ENCODE measurements around the gene ZPBP2. TPM values are rescaled to one million over a fixed set of nuclear protein-coding genes. Genes with fewer than 3 reads are reported as not detected.

The ZPBP2 gene
- total and polyA plus RNA-seq, 2 of the 13 experiments (the other 11 are each of a cell fraction or from before 2014, with no cell fraction given), result not detected

DNA sequence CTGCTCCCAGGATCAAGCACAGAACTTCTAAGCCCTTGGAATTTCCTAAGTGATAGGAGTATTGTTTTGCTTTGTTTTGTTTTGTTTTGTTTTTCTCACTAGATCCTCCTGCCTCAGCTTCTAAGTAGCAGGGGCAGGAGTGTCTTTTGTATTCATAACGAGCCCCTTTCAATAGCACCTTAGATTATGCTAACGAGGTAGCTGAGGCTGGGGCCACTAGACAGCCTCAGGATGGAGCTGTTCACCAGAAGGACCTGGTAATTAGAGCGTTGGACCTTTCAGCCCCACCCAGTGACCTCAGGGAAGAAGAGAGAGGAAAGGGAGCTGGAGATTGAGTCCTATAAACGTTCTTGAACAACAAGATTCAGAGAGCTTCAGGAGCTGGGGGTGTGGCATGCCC is 47.5 kb upstream of the ZPBP2 start:
- no peaks in the 10 kb centered on the region for H4K20me1 ChIP-seq (ENCODE audit: insufficient read depth, low read length)
- ChIA-PET CTCF (ENCODE audit: low intra/inter-chr PET ratio, low total read pairs) (no interaction called here), POLR2A (no interaction called here)
- no peaks in the 10 kb centered on the region for H3K27me3 ChIP-seq (ENCODE audit: control insufficient read depth in 1 of 2, insufficient read depth in 2 of 2, low read length in 2 of 2)
- TF ChIP-seq GATA4 (IDR thresholded peaks at IDR 0.05; ENCODE audit: borderline replicate concordance, low read depth) (no peak), STAG1 (CRISPR knock-in tag; IDR thresholded peaks at IDR 0.05) (0 out of 2 replicates have a peak, but pooled peaks have one; percentile 11), BRD4 (CRISPR knock-in tag; IDR thresholded peaks at IDR 0.05) (no peak), ZNF619 (CRISPR knock-in tag; IDR thresholded peaks at IDR 0.05) (no peak)
- TF ChIP-seq, protein P1, sequence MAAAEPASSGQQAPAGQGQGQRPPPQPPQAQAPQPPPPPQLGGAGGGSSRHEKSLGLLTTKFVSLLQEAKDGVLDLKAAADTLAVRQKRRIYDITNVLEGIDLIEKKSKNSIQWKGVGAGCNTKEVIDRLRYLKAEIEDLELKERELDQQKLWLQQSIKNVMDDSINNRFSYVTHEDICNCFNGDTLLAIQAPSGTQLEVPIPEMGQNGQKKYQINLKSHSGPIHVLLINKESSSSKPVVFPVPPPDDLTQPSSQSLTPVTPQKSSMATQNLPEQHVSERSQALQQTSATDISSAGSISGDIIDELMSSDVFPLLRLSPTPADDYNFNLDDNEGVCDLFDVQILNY (CRISPR knock-in tag; conservative IDR thresholded peaks at IDR 0.05), result no peak
- TF ChIP-seq, protein P2, sequence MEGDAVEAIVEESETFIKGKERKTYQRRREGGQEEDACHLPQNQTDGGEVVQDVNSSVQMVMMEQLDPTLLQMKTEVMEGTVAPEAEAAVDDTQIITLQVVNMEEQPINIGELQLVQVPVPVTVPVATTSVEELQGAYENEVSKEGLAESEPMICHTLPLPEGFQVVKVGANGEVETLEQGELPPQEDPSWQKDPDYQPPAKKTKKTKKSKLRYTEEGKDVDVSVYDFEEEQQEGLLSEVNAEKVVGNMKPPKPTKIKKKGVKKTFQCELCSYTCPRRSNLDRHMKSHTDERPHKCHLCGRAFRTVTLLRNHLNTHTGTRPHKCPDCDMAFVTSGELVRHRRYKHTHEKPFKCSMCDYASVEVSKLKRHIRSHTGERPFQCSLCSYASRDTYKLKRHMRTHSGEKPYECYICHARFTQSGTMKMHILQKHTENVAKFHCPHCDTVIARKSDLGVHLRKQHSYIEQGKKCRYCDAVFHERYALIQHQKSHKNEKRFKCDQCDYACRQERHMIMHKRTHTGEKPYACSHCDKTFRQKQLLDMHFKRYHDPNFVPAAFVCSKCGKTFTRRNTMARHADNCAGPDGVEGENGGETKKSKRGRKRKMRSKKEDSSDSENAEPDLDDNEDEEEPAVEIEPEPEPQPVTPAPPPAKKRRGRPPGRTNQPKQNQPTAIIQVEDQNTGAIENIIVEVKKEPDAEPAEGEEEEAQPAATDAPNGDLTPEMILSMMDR (CRISPR knock-in tag; IDR thresholded peaks at IDR 0.05), result 0 out of 2 replicates have a peak, but pooled peaks have one; percentile 21
- TF ChIP-seq, protein P3, sequence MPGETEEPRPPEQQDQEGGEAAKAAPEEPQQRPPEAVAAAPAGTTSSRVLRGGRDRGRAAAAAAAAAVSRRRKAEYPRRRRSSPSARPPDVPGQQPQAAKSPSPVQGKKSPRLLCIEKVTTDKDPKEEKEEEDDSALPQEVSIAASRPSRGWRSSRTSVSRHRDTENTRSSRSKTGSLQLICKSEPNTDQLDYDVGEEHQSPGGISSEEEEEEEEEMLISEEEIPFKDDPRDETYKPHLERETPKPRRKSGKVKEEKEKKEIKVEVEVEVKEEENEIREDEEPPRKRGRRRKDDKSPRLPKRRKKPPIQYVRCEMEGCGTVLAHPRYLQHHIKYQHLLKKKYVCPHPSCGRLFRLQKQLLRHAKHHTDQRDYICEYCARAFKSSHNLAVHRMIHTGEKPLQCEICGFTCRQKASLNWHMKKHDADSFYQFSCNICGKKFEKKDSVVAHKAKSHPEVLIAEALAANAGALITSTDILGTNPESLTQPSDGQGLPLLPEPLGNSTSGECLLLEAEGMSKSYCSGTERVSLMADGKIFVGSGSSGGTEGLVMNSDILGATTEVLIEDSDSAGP (CRISPR knock-in tag; IDR thresholded peaks at IDR 0.05; ENCODE audit: borderline replicate concordance), result no peak
- H3K36me3 ChIP-seq (replicated peaks in 1 of 2; ENCODE audit: control insufficient read depth in 1 of 2, insufficient read depth in 2 of 2, low read length in 2 of 2), result no peaks in the 10 kb centered on the region
- H3K4me1 ChIP-seq (ENCODE audit: insufficient read depth, low read length), result no peaks in the 10 kb centered on the region
- H3K9ac ChIP-seq (ENCODE audit: insufficient read depth, low read depth, low read length), result no peak overlapping the region
- no peak for FAIRE-seq
- no peak for ATAC-seq
- WGBS (ENCODE audit: low lambda C conversion rate), result 1% methylated on average over 4 of the region's 4 CpGs
- DNase-seq (ENCODE audit: low spot score), result no peak
- H3K9me3 ChIP-seq (ENCODE audit: low read length), result peaks cover 18% of the 10 kb centered on the region
- H3K4me2 ChIP-seq (ENCODE audit: low read depth, low read length), result no peak overlapping the region
- no peak overlapping the region for H3K27ac ChIP-seq (ENCODE audit: extremely low read length, insufficient read depth, low read length)
- in situ Hi-C loops (cut with HindIII; ENCODE audit: extremely low pct_ligation_motif_present, low pct_unique_long_range_greater_than_20kb), result no loop called here
- no peaks in the 10 kb centered on the region for H3K79me2 ChIP-seq (ENCODE audit: insufficient read depth, low read length)
- H3K4me3 ChIP-seq (replicated peaks in 1 of 3; ENCODE audit: insufficient read depth in 1 of 3, low read depth in 2 of 3, low read length in 3 of 3), result no peak overlapping the region
- no TSS peak for BruUV-seq (replicated peaks)
- no peak overlapping the region for H2AFZ ChIP-seq (ENCODE audit: low read length)
- intact Hi-C loops (cut with micrococcal nuclease; ENCODE audit: unreplicated experiment), result no loop called here
